GM18868 (cell line): ENCODE results near the gene BEST3.
"Not testable (repeated sequence)": the region's sequence is repeated elsewhere in the genome, so short reads cannot be mapped to it uniquely, and the experiment has no call there.

Experiments used
- ATAC-seq: cut with Tn5 transposase; IDR thresholded peaks from one replicate; pipeline ENCODE4 v1.9.1; 2021; ENCODE audit warnings: mild to moderate bottlenecking, moderate library complexity; ENCODE audit not compliant: unreplicated experiment

The BEST3 gene

DNA sequence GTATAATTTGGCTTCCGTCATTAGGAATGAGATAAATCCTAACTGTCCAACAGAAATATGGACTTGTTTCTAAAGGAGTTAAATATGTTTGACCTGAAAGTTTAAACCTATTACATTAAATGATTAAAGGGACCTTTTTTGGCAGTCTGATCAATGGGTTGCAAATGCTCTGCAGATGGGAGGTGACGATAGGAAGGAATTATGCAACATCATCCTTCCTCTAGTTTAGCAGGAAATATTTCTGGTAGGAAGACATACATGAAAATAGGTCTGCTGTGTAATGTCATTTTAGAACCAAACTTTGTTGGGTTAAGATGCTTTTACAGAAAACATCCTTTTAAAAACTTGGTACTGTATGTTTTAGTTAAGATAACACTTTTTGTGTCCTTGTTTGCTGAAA lies 91.0 kb downstream of the BEST3 start:
- no peak for ATAC-seq

DNA sequence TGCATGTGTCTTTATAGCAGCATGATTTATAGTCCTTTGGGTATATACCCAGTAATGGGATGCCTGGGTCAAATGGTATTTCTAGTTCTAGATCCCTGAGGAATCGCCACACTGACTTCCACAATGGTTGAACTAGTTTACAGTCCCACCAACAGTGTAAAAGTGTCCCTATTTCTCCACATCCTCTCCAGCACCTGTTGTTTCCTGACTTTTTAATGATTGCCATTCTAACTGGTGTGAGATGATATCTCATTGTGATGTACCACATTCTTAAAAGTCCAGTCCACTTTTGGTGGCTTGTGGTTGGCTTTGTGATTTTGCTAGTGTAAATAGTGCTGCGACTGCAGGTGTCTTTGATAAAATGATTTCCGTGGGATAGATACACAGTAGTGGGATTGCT lies 94.8 kb downstream of the BEST3 start:
- not testable (repeated sequence) for ATAC-seq
